ENCODE measurements around the gene LRRC59.

Gene LRRC59

DNA sequence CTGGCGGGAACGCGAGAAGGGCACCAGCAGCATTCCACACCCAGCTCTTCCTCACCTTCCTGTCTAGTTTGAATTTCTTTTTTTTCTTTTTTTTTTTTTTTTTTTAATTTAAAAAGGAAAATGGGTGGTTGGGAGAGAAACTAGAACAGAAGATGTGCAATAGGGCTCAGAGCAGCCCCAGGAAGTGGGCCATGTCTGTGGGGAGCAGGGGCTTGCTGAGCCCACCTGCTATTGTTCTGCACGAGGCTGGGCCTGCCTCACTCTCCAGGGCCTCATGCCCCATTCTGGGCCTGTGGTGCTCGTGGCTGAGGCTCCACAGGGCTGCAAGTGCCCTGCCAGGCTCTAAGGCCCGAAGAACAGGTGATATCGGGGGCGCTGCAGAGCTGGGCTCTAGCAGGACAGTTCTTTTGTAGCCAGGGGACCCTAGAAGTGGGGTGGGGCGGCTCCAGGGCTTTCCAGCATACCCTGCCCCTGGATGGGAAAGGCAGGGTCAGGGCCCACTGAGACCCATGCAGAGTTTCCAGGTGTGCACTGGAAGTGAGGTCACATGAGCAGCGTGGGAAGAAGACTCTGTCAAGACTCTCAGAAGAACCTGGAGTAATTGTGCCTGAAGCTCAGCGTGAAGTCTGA, 36.7 kb downstream of the LRRC59 start:
- no peak for DNase-seq

- DNase-seq = no peak
Observed at GRCh38 chr17:50359998-50360461, 37.3 kb downstream of the LRRC59 start.

DNA sequence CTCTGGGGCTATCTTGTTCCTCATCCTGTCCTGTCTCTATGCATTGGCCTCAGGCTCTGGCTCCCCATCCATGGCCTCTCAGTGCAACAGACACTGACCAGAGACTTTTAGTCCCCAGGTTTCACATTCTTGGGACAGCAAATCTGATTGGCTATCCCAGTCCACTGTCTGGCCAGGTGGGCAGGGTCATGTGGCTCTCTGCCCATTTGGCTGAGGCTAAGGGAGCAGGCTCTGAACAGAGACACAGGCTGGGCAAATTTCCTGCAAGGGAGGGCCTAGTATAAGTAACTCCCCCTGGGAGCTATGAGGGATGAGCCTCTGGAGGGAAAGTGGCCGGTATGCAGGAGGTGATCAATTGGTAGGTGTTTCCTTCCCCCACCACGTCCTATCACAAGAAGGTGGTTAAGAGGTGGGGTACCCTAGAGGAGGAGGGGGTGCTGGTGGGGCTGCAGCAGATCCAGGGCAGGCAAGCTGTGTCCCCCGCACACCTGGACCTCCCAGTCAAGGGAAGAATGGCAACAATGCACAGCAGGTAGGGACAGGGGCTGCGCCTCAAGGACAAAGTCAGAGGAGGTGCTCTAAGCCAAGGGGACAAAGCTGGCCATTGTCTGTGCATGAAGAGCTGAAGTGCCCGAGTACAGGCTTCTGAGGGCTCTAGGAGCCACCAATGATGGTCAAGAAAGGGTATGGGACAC, 38.2 kb downstream of the LRRC59 start:
- no peak for DNase-seq

DNA sequence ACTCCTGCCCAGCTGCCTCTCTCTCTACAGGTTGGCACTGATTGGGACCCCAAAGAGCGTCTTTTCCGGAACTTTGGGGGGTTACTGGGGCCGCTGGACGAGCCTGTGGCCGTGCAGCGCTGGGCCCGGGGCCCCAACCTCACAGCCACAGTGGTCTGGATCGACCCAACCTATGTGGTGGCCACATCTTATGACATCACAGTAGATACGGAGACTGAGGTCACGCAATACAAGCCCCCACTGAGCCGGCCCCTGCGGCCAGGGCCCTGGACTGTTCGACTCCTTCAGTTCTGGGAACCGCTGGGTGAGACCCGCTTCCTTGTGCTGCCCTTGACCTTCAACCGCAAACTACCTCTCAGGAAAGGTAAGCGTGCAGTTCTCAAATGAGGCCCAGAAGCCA, 39.1 kb downstream of the LRRC59 start:
- DNase-seq = no peak

DNA sequence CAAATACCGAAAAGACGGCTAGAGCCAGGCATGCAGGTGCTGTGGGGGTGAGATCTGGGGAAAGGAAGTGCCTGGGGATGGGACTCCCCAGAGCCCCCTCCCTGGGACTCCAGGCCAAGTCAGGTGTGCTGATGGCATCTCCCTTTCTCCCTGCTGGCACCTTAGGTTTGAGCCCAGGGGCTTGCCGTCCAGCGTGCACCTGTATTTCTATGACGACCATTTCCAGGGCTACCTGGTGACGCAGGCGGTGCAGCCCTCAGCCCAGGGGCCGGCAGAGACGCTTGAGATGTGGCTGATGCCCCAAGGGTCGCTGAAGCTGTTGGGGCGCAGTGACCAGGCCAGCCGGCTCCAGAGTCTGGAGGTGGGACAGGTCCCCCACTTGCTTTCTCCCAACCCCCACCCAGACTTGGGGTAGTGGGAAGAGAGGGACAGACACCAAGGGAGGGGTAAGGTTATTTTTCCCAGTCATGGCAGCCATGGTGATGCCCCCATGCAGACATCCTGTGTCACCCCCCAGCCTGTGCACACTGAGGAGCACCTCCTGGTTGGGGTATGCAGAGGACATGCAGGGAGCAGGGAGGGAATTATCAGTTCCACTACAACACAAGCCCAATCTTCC, 40.3 kb downstream of the LRRC59 start:
- no peak for DNase-seq

DNA sequence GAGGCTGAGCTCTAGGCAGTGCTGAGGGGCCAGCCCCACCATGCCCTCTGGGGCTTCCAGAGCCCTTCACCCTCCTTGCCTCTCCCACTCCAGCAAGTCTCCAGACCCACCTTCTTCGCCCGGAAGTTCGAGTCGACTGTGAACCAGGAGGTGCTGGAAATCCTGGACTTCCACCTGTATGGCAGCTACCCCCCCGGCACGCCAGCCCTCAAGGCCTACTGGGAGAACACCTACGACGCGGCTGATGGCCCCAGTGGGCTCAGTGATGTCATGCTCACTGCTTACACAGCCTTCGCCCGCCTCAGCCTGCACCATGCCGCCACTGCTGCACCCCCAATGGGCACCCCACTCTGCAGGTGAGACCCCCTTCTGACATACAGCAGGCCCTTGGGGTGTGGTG, 40.9 kb downstream of the LRRC59 start:
- no peak for DNase-seq

GRCh38 chr17:50355701-50356341, 41.5 kb downstream of the LRRC59 start:
- no peak for DNase-seq

GRCh38 chr17:50355336-50355700, 42.0 kb downstream of the LRRC59 start:
- DNase-seq = no peak

DNA sequence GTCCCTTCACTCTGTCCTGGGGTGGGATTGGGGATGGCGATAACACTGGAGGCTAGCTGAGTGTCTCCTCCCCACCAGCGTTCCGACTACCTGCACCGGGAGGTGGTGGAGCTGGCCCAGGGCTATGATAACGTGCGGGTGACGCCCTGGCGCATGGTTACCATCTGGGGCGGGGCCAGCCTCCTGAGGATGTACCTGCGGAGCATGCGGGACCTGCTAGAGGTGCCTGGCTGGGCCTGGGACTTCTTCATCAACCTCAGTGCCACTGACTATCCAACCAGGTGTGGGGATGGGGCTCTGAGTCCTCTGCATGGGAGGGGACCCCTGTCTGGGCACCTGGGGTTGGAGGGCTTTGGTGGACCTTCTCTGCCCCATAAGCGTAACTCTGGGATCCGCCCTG, 42.5 kb downstream of the LRRC59 start:
- no peak for DNase-seq

DNA sequence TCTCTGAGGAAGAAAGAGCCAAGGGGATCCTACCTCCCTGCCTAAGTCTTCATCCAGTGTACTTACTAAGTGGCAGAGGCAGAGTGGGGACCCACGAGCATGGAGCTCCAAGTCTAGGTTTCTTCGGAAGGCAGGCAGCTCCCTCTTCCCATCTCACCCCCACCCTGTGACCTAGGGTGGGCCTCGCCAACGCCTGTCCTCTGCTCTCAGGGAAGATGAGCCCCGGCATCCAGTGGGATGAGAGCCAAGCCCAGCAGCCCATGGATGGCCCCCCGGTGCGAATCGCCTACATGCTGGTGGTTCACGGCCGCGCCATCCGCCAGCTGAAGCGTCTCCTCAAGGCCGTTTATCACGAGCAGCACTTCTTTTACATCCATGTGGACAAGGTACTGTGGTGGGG, 43.1 kb downstream of the LRRC59 start:
- no peak for DNase-seq

DNA sequence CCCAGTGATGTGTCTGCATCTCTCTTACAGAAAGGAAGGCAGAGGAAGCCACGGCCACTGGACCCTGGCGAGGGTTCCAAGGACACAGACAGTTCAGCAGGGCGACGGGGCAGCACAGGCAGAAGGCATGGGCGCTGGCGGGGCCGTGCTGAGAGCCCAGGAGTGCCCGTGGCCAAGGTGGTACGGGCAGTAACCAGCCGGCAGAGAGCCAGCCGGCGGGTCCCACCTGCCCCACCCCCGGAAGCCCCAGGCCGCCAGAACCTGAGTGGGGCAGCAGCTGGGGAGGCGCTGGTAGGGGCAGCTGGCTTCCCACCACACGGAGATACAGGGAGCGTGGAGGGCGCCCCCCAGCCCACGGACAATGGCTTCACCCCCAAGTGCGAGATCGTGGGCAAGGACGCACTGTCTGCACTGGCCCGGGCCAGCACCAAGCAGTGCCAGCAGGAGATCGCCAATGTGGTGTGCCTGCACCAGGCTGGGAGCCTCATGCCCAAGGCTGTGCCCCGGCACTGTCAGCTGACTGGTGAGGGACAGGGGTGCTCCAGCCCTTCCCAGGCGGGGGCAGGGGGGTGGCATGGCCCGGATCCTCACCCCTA, 43.6 kb downstream of the LRRC59 start:
- no peak for DNase-seq

DNA sequence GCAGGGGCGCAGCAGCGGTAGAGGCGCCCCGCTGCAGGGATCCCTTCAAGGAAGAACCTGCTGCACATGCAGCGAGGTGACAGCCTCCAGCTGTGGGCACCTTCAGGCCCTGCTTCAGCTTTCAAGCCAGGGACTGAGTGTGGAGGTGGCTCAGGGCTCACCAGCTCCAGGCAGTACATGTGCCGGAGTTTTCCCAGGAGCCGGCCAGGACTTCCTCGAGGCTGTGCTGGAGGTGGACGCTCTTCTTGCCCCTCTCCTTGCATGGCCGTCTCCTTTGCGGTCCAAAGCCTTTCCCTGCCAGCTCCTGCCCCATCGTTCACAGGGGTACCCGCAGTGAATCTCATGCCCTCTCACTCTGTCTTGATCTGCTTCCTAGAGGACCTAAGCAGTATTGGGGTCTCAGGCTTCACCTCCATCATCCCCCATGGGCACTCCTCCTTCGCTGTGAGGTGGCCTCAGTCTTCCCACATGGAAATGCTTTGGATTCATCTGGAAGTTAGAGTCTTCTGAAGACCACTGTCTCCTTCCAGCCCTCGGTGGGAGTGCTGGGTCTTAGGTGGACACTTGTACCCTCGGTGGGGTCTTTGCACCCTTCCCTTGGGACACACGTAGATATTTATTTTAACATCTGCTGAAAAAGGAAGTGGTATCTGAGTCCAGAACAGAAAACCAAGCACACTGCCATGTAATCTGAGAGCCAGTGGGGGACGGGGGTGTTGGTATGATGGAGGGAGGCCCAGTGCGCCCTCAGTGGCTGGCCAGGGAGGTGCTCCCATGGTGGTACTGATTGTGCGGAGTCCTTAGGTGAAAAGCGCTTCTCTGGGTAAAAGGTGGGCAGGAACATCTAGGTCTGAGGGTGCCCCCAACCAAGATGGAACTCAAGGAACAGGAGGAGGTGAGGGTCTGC, 44.4 kb downstream of the LRRC59 start:
- DNase-seq = no peak

DNA sequence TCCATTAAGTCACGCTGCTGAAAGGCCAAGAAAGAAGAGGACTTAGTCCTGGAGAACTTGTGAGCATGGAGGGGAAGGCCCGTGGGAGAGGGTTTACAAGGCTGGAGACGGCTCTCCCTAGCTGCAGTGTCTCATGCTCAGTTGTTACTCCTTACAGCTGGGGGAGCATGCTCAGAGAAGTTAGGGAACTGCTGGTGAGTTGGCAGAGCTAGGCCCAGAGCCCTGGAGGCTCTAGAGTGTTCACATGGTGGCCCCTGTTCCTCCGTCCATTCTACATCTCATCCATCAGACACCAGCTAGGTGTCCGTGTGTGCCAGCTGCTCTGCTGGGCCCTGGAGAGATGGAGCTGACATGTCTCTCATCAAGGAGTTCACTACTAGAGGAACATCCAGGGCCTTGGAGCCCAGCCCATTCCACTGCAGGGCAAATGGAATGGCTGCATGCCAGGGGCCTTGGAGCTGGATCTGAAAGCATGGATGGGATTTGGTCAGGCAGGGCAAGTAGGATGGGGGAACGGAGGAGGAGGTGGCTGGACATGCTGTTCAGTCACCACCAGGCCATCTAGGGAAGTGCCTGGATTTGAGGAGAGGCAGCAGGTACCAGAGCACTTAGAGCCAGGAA, 45.1 kb downstream of the LRRC59 start:
- no peak for DNase-seq

DNA sequence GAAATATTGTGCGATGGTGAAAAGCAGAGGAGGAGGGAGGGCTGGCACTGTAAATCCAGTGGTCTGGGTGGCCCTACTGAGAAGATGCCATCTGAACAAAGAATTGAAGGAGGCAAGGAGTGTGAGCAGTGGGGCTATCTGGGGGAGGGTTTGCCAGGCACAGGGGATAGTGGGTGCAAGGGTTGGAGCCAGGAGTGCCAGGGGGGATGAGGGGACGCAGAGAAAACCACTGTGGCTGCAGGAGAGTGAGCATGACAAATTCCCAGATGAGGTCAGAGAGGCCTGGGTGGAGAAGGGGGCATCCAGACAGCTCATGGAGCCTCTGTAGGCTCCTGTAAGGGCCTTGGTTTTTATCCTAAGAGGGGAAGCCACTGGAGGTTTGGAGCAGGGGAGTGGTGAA, 46.6 kb downstream of the LRRC59 start:
- no peak for DNase-seq

DNA sequence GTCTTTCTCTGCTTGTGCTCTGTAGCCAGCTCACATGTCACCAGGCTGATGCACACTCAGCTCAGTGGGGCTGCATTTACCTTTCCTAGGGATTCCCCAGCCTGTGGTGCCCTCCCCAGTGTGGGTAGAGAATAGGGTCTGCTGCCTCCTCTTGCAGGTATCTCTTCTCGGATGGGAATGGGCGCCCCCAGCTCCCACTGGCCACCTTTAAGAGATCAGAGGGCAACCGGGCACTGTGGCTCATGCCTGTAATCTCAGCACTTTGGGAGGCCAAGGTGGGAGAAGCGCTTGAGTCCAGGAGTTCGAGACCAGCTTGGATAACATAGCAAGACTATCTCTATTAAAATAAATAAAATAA, 48.1 kb downstream of the LRRC59 start:
- DNase-seq = no peak

DNA sequence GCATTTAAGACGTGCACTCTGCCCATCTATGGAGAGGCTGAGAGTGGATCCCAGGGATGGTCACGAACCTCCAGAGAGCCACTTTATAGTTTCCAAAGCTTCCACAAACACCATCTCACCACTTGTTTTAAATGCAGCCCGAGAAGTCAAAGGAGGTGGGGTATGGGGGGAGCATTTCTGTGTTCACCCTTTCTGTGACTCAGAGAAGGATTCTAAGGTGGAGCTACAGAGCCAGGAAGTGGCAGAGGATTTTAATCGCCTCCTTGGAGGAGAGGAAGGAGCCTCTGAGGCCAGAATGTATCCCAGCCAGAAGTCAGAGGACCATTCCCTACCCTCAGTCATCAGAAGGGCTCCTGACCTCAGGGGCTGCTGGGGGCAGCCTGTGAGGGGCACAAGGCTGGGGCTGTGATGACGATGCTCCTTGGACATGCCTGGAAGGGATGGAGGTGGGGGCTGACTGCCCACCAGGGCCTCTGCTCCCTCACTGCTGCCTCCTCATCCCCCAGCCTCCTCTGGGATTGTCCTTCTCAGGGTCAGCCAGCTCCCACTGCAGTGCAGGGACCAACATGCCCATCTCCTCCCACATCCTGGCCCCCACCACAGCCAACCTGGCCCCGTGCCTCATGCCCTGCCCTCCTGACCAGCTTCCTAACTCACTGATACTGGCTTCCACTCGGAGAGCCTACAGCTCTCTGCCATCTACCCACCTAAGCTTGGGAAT, 48.6 kb downstream of the LRRC59 start:
- DNase-seq = no peak

- no peak for DNase-seq
Observed at GRCh38 chr17:50347894-50348291, 49.4 kb downstream of the LRRC59 start.

- no peak for DNase-seq
Observed at GRCh38 chr17:50347117-50347893, 50.0 kb downstream of the LRRC59 start.

- peak; percentile 67 for DNase-seq
Observed at GRCh38 chr17:50346313-50347116, 50.8 kb downstream of the LRRC59 start.
